Measurements from ENCODE around the gene DUSP8. TPM values are rescaled to one million over a fixed set of nuclear protein-coding genes. Genes with fewer than 3 reads are reported as not detected.
A peak's percentile ranks its signal among the peaks of the same experiment; 100 is the strongest.

DUSP8 gene
- total RNA-seq, 1 donor from 2014 or later = 27.0 TPM

GRCh38 chr11:1536065-1536843 lies 35.8 kb downstream of the DUSP8 start:
- Histone ChIP-seq H3K27ac (no peak overlapping the region), H3K9me3 (no peaks in the 10 kb centered on the region), H3K4me1 (peaks cover 19 to 37% of the 10 kb centered on the region in 2 donors), H3K27me3 (no peaks in the 10 kb centered on the region), H3K4me3 (no peak overlapping the region), H3K36me3 (peaks cover 0 to 6% of the 10 kb centered on the region in 2 donors)
- no peak for DNase-seq (ENCODE audit: low spot score in 2 of 2)
- intact Hi-C loops (cut with DNase I) = no loop called here
- no peak for TF ChIP-seq CTCF (IDR thresholded peaks at IDR 0.05)

GRCh38 chr11:1534682-1535081 lies 37.4 kb downstream of the DUSP8 start:
- H3K9me3 ChIP-seq = no peaks in the 10 kb centered on the region
- peak overlapping the region in 1 of 2 donors; percentile 36 for H3K27ac ChIP-seq
- TF ChIP-seq CTCF (IDR thresholded peaks at IDR 0.05) = no peak
- no peak overlapping the region for H3K4me3 ChIP-seq
- intact Hi-C loops (cut with DNase I) = no loop called here
- DNase-seq (ENCODE audit: low spot score in 2 of 2) = no peak
- no peaks in the 10 kb centered on the region for H3K27me3 ChIP-seq
- H3K4me1 ChIP-seq = peaks cover 21 to 40% of the 10 kb centered on the region in 2 donors
- H3K36me3 ChIP-seq = peaks cover 0 to 6% of the 10 kb centered on the region in 2 donors

- intact Hi-C loops (cut with DNase I) = no loop called here
- Histone ChIP-seq H3K9me3 (no peaks in the 10 kb centered on the region), H3K27me3 (no peaks in the 10 kb centered on the region), H3K4me1 (peaks cover 21 to 40% of the 10 kb centered on the region in 2 donors), H3K36me3 (peaks cover 0 to 6% of the 10 kb centered on the region in 2 donors), H3K4me3 (no peak overlapping the region), H3K27ac (peak overlapping the region in 1 of 2 donors; percentile 9)
- no peak for TF ChIP-seq CTCF (IDR thresholded peaks at IDR 0.05)
- DNase-seq (ENCODE audit: low spot score in 2 of 2) = no peak
Measured at GRCh38 chr11:1534171-1534570, 37.9 kb downstream of the DUSP8 start.

- Histone ChIP-seq H3K9me3 (no peaks in the 10 kb centered on the region), H3K36me3 (peaks cover 0 to 6% of the 10 kb centered on the region in 2 donors), H3K4me3 (no peak overlapping the region), H3K4me1 (peaks cover 21 to 40% of the 10 kb centered on the region in 2 donors), H3K27ac (peak overlapping the region; percentile 64 to 69), H3K27me3 (no peaks in the 10 kb centered on the region)
- TF ChIP-seq CTCF (IDR thresholded peaks at IDR 0.05) = no peak
- intact Hi-C loops (cut with DNase I) = no loop called here
- DNase-seq (ENCODE audit: low spot score in 2 of 2) = no peak
Measured at GRCh38 chr11:1533342-1533725, 38.7 kb downstream of the DUSP8 start.

- DNase-seq (ENCODE audit: low spot score in 2 of 2) = no peak
- H3K4me1 ChIP-seq = peaks cover 21 to 40% of the 10 kb centered on the region in 2 donors
- H3K27ac ChIP-seq = peak overlapping the region; percentile 64 to 69
- H3K36me3 ChIP-seq = peaks cover 0 to 6% of the 10 kb centered on the region in 2 donors
- H3K27me3 ChIP-seq = no peaks in the 10 kb centered on the region
- H3K9me3 ChIP-seq = no peaks in the 10 kb centered on the region
- intact Hi-C loops (cut with DNase I) = no loop called here
- H3K4me3 ChIP-seq = no peak overlapping the region
- no peak for TF ChIP-seq CTCF (IDR thresholded peaks at IDR 0.05)
Measured at GRCh38 chr11:1532606-1533341, 39.3 kb downstream of the DUSP8 start.

Data from ascending aorta (tissue), 2 donors.